OCI-LY3 (cell line): ENCODE measurements around the gene GRID1.

ENCODE experiments used
- CTCF ChIP-seq: fragments of 200-600, 300-600 bp; sonication (generic); IDR thresholded peaks from 2 replicates; pipeline ENCODE4 v1.5.1; 2014; ENCODE audit warnings: antibody characterized with exemption, low read length, low read depth
- EZH2phosphoT487 ChIP-seq: fragments of 200-600 bp; shearing (Covaris generic); IDR thresholded peaks from 2 replicates; pipeline ENCODE4 v1.6.1; 2018; ENCODE audit warnings: antibody characterized with exemption, mixed run types, low read depth

DNA sequence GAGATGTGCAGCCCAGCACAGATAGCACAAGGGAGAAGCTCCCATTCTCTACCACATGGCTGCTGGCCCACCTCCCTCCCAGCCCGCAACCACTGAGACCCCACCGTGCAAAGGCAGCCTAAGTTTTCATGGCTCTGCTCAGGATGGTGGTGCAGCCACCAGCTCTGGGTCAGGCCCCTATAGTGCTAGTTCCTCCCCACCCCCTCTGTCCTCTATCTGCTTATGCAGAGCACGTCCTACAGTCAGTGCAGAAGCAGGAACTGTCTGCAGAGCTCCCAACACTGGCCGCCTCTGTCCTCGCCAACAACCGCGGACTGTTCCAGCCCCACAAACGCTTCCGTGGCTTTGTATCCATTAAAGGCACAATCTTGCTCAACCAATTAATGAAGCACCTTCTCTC, 278.9 kb downstream of the GRID1 start:
- TF ChIP-seq EZH2phosphoT487 (no peak), CTCF (no peak)
